Fibroblast of skin of left biceps (primary cell): ENCODE measurements around the gene APBA1.

Experiments
- DNase-seq, 2 experiments: peaks; one replicate each; pipeline ENCODE4 v3.0.0-alpha.2; 2013; ENCODE audit warnings: low read depth in 2 of 2

Gene APBA1

DNA sequence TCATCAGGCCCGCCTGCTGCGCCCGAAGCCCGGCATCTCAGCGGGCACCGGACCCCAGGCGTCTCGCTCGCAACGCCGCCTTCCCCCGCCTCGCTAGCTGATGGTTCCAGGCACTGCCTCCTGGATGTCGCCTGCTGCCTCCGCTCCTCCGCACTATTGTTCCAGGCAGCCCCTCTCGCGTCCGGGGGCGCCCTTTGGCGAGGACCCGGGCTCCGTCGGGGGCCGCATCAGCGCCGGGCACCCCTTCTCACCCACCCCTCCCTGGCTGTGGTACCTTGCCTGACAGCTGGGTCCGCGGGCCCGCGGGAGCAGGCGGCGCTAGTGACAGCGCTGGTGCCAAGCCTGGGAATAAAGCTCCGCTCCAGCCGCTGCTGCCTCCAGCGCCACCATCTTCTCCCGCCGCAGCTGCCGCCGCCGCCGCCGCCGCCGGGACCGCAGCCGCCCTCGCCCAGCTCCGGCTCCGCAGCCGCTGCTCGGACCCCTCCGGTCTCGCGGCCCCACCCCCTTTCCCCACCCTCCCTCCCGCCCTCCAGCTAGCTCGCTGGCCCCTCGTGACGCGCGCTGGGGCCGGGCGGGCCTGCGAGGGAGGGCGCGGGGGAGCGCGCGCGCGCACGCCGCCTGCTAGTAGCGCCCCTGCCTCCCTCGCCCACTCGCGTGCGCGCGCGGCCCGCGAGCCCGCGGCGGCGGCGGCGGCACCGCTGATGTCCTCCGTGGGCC is at the start of gene APBA1:
Gene APBA1 (minus strand): TSS at position 493 of the 717 bp plus-strand sequence.
- peak in 1 of 2 experiments; percentile 28 for DNase-seq

DNA sequence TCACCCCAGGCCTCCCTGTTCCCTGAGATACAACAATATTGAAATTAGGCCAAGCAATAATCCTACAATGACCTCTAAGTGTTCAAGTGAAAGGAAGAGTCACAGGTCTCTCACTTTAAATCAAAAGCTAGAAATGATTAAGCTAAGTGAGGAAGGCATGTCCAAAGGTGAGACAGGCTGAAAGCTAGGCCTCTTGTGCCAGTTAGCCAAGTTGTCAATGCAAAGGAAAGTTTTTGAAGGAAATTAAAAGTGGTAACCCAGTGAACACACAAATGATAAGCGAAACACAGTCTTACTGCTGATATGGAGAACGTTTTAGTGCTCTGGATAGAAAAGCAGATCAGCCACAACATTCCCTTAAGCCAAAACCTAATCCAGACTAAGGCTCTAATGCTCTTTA is 47.8 kb upstream of the APBA1 start:
- no peak for DNase-seq

GRCh38 chr9:69719367-69719766 is 47.2 kb upstream of the APBA1 start:
- DNase-seq = no peak

DNA sequence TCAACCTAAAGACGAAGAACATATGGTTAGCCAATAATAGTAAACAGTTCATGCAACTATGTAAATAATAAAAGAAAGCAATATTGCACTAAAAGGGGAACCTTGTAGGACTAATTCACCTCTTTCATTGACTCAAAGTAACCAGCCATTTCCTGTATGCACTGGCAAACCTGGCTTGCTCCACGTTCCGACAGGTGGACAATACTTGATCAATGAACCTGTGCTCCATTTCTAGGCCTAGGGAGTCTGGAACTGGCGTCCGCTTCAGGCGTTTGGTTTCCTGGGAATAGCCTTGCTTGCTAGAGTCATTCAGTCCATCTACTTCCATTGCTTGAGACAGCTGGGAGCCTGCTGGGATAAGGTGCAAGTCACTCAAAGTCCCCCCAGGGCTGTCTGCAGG is 46.0 kb upstream of the APBA1 start:
- DNase-seq = no peak

- DNase-seq = no peak
Measured at GRCh38 chr9:69715825-69716224, 43.7 kb upstream of the APBA1 start.

DNA sequence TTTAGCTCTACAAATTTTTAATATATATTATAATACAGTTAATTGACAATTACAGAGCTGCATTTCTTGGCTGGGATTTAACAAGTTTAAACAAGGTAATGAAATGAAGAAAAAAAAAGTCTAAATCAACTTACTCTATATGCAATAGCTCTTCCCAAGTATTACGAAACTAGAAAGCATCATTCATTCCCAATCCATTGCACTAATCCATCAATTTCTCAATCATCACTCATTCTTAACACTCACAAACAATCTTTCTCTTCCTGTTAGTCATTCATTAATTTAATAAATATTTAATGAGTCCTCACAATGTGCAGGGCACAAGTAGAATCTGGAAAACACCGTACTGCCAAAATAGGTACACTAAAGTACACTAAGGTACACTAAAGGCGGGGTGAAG is 42.9 kb upstream of the APBA1 start:
- no peak for DNase-seq

- DNase-seq = no peak
Measured at GRCh38 chr9:69697475-69697874, 25.3 kb upstream of the APBA1 start.

DNA sequence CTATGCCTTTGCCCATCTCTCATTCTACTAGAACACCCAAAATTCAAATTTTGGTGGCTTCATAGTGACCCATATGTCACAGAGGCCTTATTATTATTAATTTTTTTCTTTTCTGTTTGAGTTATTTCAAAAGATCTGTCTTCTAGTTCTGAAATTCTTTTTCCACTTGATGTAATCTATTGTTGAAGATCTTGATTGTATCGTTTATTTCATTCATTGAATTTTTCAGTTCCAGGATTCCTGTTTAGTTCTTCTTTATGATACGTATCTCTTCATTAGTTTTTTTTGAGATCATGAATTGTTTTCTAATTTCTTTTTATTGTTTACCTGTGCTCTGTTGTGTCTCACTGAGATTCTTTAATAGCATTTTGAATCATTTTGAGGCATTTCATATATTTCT is 24.6 kb upstream of the APBA1 start:
- no peak for DNase-seq

GRCh38 chr9:69689991-69690538 is 17.9 kb upstream of the APBA1 start:
- DNase-seq = no peak

GRCh38 chr9:69683927-69684326 is 11.8 kb upstream of the APBA1 start:
- DNase-seq = no peak

DNA sequence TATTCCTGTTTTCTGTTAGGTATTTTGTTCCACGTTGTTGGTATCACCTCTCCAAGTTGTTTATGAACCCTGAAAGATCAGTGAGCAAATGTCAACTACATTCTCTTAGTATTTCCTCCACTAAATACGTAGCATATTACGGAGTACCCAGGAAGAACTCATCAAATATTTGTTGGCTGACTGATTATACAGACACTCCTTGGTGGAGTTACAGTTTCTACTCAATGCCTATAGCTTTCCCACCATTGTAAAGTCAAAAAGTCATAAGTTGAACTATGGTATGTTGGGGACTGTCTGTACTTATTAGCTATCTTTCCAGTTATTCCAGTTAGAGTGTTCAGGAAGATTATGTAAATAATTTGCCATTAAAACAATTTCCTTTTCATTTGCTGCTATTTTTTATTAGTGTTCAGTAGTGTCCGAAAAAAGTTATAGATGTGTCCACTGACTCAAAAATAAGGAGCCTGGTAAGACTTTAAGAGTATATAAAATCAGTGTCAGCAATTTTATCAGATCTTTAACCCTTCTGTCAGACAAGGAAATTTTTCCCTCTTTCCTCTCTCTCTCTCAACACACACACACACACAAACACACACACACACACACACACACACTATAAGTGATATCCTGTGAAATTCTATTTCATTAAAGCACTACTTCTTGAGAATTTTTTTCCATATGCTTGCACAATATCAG is 6.8 kb upstream of the APBA1 start:
- no peak for DNase-seq

DNA sequence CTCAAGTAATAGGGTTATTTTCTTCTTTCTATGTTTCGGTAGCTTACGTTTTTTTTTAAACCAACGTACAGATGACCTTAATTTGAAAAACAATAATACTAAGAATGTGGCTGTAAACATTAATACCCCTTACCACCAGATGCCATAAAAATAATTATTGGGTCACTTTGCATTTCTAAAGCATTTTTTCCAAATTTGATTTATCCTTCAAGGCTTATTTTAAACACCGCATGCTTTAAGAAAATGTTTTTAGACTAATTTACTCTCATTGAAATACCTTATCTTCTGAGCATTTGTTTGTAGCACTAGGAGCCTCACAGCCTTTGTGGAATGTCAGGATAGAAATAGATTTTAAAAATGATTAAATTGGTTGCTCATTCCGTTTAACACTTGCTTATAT is 5.8 kb upstream of the APBA1 start:
- no peak for DNase-seq

DNA sequence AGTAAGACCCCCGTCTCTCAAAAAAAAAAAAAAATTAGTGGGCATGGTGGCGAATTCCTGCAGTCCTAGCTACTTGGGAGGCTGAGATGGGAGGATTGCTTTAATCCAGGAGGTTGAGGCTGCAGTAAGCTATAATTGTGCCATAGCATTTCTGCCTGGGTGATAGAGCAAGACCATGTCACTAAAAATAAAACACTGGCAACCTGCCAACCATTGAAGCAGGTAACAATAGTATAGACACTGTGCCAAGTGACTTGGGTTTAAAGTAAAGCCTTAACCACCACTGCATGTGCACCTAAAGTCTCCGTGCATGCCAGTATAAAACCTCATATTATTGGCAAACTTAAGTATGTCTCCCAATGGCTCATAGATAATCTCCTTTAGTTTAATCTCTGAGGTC is 3.4 kb upstream of the APBA1 start:
- no peak for DNase-seq

- peak; percentile 85 for DNase-seq
Measured at GRCh38 chr9:69674716-69675438, 2.7 kb upstream of the APBA1 start.

- DNase-seq = no peak
Measured at GRCh38 chr9:69674112-69674685, 2.0 kb upstream of the APBA1 start.

DNA sequence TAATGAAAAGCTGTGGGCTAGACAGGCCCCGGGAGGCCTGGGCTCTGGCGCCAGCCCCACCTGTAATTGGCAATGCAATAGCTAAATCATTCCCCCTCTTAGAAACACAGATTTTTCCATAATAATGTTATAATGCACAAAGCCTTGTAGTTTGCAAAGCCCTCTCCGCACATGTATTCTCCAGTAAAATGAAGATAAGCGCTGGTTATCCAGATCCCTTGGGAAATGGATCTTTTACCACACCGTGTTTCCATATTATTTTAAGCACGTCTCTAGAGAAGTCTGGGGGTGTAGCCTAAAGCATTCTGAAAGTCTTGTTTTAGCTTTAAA is 1.1 kb upstream of the APBA1 start:
- no peak for DNase-seq

GRCh38 chr9:69672596-69673310 is 582 bp upstream of the APBA1 start:
- DNase-seq = peak; percentile 65 to 70

DNA sequence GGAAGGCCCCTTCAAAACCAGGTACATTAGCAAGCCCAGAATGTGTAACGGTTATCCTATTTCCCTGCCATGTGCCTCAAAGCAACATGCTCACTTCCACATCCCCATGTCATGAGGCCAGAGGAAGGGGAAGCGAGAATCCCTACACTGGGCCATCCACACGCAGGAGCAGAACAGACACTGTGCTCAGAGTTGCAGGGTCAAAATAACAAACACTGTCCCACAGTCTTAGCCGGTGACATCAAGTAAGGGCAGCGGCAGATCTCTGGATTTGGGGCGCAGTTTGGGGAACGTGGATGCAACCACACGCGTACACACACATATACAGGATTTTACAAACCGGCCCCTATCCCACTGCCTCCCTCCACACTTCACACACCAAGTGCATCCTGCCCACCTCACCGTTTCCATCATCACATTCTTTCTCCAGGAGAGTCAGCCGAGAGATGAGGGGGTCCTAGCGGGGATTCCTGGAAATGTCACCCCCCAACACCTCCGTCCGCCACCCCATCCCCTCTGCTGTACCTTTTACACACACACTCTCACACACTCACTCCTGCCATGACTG is 776 bp downstream of the APBA1 start:
- no peak for DNase-seq

DNA sequence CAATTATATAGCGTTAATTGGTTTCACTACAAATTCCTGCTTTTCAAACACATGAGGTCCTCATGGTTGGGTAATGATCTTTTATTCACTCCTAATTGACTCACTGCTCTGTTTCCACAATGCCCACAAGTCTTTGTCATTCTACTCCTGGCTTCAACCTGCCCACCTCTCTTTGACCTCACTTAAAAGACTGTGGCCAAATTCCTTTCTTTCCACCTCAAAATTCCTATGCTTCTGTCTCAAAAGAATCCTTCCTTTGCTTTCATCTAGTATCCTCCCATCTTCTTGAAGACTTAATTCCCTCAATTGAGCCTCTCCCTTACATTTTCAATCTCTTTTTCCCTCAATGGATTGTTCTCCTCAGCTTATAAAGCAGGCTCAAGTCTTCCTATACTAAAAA is 4.9 kb downstream of the APBA1 start:
- DNase-seq = no peak

- no peak for DNase-seq
Measured at GRCh38 chr9:69660304-69660703, 11.9 kb downstream of the APBA1 start.

GRCh38 chr9:69658987-69659675 is 13.0 kb downstream of the APBA1 start:
- DNase-seq = no peak
